ENCODE results near the gene CNTN1.

CNTN1 gene

DNA sequence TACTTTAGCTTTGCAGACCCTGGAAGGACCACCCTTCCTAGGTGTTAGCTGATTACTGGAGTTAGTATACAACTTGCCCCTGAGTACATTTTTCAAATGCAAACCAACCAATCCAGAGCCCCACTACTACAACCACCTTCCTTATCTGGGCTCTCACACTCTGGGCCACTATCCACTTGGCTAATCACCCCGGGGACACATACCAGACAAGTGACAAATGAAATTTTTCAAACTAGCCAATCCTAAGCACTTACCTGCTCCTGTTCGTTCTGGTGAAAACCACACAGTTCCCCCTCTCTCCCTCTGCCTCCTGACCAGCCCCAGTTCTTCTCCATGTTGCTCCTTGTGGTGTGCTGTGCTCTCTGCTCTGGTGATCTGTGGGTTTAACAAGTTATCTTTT, 140.4 kb downstream of the CNTN1 start:
- Mint-ChIP-seq H3K27ac (no peak overlapping the region), H3K4me3 (no peak overlapping the region), H3K27me3 (no peaks in the 10 kb centered on the region), H3K36me3 (no peaks in the 10 kb centered on the region), H3K9me3 (no peaks in the 10 kb centered on the region), H3K4me1 (no peaks in the 10 kb centered on the region)
- ATAC-seq = no peak

DNA sequence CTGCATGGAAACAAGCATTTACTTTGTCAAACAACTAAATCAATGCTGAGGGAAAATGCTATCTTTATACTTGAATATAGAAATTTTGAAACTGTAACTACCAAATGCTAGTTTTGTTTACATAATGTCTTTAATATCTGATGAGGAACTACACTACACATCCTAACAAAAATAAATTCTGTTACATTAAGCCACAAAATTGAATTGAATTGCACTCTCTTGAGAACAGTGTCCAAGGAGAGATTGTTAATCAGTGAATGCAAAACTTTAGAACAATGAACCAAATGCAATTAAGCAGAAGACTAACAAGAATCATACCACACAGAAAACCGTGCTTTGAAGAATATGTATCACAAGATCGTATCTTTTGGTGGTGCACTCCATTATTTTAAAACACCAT, 141.6 kb downstream of the CNTN1 start:
- H3K36me3 Mint-ChIP-seq = no peaks in the 10 kb centered on the region
- no peaks in the 10 kb centered on the region for H3K4me1 Mint-ChIP-seq
- no peak for ATAC-seq

DNA sequence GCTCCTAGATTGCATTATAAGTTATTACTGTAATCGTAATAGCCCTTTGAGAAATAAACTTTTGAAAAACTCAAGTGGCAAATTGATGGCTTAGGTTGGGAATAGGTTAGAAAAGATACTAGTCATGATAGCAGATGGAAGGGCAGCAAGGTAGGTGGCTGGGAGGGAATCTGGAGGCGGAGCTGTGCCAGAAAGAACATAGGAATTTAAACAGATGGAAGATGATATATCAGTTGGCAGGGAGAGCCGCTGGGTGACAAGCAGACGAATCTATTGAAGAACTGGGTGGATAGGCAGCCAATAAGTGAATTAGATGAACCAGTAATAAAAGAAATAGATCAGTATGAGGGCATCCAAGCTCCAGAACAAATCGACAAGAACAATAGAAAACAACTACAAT, 142.1 kb downstream of the CNTN1 start:
- no peak overlapping the region for H3K4me3 Mint-ChIP-seq
- no peaks in the 10 kb centered on the region for H3K27me3 Mint-ChIP-seq

More for the DNA sequence above, 141.6 kb downstream of the CNTN1 start:
- no peaks in the 10 kb centered on the region for H3K9me3 Mint-ChIP-seq
- H3K4me3 Mint-ChIP-seq = no peak overlapping the region
- H3K27me3 Mint-ChIP-seq = no peaks in the 10 kb centered on the region
- H3K27ac Mint-ChIP-seq = no peak overlapping the region

DNA sequence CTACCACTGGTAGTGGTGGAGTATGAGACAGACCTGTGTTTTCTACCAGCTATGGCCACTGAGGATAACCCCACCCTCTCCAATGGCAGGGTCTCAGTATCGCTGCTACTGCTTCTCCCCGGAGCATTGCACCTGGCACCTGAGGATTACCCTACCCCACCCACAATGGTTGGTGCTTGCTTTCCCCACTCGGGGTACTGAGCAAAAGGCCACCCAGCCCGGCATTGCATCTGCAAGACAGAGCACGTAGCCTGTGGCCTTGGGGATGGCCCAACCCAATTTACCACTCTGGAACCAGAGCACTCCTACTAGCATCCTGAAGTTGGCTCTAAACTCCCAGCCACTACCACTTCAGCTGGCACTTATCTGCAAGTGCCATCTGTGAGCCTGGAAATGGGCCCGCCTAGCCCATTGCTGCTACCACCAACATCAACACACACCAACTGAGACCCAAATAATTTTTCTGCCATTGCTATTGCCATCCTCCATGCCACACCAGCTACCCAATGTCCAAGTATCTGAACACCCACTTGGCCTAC, 145.7 kb downstream of the CNTN1 start:
- H3K4me3 Mint-ChIP-seq = no peak overlapping the region
- no peaks in the 10 kb centered on the region for H3K36me3 Mint-ChIP-seq
- H3K4me1 Mint-ChIP-seq = no peaks in the 10 kb centered on the region
- no peaks in the 10 kb centered on the region for H3K27me3 Mint-ChIP-seq
- no peak for ATAC-seq
- peaks cover 5% of the 10 kb centered on the region for H3K9me3 Mint-ChIP-seq
- no peak overlapping the region for H3K27ac Mint-ChIP-seq

More for the DNA sequence above, 142.1 kb downstream of the CNTN1 start:
- Mint-ChIP-seq H3K9me3 (no peaks in the 10 kb centered on the region), H3K36me3 (no peaks in the 10 kb centered on the region), H3K27ac (no peak overlapping the region), H3K4me1 (no peaks in the 10 kb centered on the region)
- no peak for ATAC-seq

DNA sequence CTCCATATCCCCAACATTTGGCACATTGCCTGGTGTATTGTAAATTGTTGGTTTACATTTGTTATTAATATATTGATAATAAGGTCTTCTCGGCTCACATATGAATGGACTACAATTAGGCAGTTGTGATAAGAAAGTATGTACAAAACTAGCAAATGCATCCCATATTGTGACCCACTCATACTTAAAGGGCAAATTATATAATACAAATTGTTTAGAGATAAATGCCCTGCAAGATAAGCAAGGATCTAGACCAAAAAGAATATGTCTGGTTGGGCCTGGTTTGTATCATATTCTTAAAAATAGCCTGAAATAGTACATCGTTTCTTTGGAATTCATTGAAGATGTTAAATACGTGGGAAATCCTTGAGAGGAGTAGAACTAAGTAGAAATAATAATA, 151.3 kb downstream of the CNTN1 start:
- Mint-ChIP-seq H3K9me3 (peaks cover 5% of the 10 kb centered on the region), H3K27me3 (no peaks in the 10 kb centered on the region), H3K4me3 (no peak overlapping the region), H3K36me3 (no peaks in the 10 kb centered on the region), H3K4me1 (no peaks in the 10 kb centered on the region), H3K27ac (no peak overlapping the region)
- no peak for ATAC-seq

DNA sequence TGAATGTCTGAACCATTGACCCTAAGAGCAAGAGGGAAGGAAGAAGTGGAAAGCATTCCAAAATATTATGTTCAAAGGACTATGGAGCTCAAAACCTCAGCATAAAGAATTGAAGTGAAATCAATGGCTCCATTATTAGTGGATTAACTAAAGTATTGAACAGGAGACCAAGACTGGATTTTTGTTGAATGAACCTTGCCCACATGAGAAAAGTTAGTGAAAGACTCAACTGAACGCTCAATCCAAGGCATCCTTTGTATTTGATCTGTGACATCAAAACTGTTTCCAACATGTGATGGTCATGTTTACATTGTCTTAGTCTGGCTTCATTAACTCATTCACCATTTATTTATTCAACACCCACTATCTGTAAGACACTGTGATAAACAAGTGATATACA, 161.0 kb downstream of the CNTN1 start:
- Mint-ChIP-seq H3K27me3 (no peaks in the 10 kb centered on the region), H3K36me3 (no peaks in the 10 kb centered on the region), H3K27ac (no peak overlapping the region), H3K9me3 (no peaks in the 10 kb centered on the region), H3K4me1 (no peaks in the 10 kb centered on the region), H3K4me3 (no peak overlapping the region)
- no peak for ATAC-seq

DNA sequence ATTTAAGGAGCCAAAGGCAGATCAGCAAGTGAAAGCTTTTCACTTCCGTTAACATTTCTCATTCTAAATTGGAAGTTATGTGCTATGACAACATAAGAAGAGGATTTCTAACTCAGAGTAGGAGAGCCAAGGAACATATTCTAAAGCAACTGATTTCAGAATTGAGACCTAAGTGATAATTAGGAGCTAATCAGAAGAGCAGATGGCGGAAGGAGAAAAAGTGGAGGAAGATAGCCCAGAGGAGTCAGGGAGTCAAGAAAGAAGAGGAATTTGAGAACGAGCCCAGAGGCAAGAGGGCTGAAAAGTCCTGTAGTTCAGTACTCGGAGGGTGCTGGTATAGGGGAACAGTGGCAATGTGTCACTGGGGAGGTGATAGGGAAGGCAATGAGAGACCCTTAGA, 162.4 kb downstream of the CNTN1 start:
- Mint-ChIP-seq H3K9me3 (no peaks in the 10 kb centered on the region), H3K27me3 (no peaks in the 10 kb centered on the region), H3K4me3 (no peak overlapping the region), H3K36me3 (no peaks in the 10 kb centered on the region), H3K4me1 (no peaks in the 10 kb centered on the region), H3K27ac (no peak overlapping the region)
- no peak for ATAC-seq

DNA sequence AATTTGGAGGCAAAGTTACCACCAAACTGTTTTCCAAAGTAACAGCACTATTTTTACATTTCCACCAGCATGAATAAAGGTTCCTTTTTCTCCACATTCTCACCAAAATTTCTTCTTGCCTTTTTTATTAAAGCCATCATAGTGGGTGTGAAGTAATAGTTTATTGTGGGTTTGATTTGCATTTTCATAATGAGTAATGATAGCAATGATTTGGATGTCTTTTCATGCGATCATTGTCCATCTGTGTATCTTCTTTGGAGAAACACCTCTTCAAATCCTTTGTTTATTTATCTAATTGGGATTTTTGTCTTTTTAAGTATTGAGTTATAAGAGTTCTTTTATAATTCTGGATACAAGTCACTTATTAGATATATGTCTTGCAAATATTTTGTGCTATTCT, 172.7 kb downstream of the CNTN1 start:
- Mint-ChIP-seq H3K36me3 (no peaks in the 10 kb centered on the region), H3K27me3 (no peaks in the 10 kb centered on the region), H3K4me1 (no peaks in the 10 kb centered on the region), H3K9me3 (no peaks in the 10 kb centered on the region), H3K4me3 (no peak overlapping the region), H3K27ac (no peak overlapping the region)
- no peak for ATAC-seq

DNA sequence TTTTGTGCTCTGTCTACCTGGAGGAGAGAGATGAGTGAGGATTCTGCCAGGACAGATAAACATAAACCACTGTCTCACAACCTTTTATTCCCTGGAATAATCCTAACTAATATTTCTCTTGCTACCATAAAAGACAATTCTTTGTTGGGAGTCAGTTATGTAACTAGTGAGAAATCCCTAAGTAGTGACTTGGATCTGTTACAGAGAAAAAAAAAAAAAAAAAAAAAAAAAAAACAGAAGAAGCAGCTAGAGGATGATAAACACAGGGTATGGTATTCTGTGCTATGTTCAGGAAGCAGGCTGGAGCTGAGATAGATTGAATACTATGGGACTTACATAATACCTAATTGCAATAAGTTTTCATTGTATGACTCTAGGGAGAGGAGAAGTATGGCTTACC, 178.7 kb downstream of the CNTN1 start:
- H3K36me3 Mint-ChIP-seq = no peaks in the 10 kb centered on the region
- H3K9me3 Mint-ChIP-seq = no peaks in the 10 kb centered on the region
- no peak overlapping the region for H3K27ac Mint-ChIP-seq
- ATAC-seq = no peak
- no peaks in the 10 kb centered on the region for H3K4me1 Mint-ChIP-seq
- no peak overlapping the region for H3K4me3 Mint-ChIP-seq
- H3K27me3 Mint-ChIP-seq = no peaks in the 10 kb centered on the region

DNA sequence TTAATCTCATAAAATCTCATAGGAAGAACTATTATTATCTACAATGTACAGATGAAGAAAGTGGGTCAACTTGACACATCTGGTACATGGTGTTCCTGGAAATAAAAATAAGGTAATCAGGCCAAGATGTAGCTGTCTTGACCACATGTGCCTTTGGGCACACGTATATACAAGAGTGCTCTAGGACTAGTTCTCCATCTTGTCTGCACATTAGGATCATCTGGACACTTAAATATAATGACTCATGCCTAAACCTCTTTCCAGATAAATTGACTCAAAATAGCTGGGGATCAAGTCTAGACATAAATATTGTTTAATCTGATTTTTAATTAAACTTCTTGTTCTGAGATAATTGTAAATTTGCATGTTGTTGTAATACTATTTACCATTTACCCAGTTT, 182.6 kb downstream of the CNTN1 start:
- Mint-ChIP-seq H3K36me3 (no peaks in the 10 kb centered on the region), H3K27ac (no peak overlapping the region), H3K27me3 (no peaks in the 10 kb centered on the region), H3K4me1 (no peaks in the 10 kb centered on the region), H3K4me3 (no peak overlapping the region), H3K9me3 (no peaks in the 10 kb centered on the region)
- ATAC-seq = no peak

DNA sequence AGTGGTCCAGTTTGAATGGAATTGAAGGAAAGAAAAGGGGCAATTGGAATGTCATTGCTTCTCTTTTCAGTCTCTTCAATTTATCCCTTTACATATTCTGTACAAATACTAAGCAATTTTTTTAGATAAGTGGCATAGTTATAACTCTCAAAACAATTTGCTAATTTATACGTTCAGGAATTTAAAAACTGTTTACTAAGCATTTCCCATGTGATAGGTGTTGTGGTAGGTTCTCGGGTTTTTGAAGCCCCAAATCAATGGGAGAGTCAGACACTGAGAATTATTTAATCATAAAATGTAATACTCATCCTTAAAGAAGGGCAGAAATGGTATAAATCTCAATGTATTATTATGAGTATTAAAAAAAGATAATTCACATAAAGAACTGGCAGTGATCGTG, 197.1 kb downstream of the CNTN1 start:
- Mint-ChIP-seq H3K9me3 (no peaks in the 10 kb centered on the region), H3K27me3 (no peaks in the 10 kb centered on the region), H3K36me3 (no peaks in the 10 kb centered on the region), H3K27ac (no peak overlapping the region), H3K4me1 (no peaks in the 10 kb centered on the region), H3K4me3 (no peak overlapping the region)
- no peak for ATAC-seq

DNA sequence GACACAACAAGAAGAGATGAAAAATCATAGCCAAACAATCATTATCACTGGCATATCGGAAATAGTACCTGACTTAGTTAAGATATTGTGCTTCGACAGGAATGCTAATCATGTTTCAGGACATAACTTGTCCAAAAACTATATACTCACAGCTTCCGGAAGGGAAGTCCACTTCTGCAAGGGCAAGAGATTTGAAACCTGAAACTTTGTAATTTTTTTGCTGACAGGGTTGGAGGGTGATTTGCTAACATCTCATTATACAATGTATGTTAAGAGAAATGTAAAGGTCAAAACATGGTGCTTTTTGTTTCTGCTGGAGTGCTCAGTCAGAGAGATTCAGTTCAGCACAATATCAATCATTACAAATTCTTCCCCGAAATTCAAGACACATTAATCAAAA, 200.3 kb downstream of the CNTN1 start:
- Mint-ChIP-seq H3K4me3 (no peak overlapping the region), H3K27ac (no peak overlapping the region), H3K27me3 (no peaks in the 10 kb centered on the region), H3K4me1 (no peaks in the 10 kb centered on the region), H3K9me3 (no peaks in the 10 kb centered on the region), H3K36me3 (no peaks in the 10 kb centered on the region)
- ATAC-seq = no peak

DNA sequence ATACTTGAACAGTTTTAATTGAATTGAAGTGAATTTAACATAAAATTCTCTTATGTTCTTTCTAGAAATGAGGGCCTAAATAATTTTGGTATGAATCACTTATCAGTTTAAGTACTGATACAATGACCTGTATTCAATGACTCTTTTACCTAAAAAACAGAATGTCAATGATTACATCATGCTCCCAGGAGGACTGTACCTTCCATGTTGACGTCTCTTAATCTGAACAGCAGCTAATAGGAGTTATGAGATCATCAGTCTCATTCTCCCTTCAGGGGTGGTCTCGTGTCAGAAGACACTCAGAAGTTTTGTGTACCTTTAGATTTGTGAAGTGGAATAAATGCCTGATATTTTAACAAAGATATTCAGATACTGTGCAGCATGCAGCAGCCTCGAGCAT, 206.3 kb downstream of the CNTN1 start:
- Mint-ChIP-seq H3K4me1 (no peaks in the 10 kb centered on the region), H3K4me3 (no peak overlapping the region), H3K27me3 (no peaks in the 10 kb centered on the region), H3K36me3 (no peaks in the 10 kb centered on the region), H3K27ac (no peak overlapping the region), H3K9me3 (no peaks in the 10 kb centered on the region)
- no peak for ATAC-seq

DNA sequence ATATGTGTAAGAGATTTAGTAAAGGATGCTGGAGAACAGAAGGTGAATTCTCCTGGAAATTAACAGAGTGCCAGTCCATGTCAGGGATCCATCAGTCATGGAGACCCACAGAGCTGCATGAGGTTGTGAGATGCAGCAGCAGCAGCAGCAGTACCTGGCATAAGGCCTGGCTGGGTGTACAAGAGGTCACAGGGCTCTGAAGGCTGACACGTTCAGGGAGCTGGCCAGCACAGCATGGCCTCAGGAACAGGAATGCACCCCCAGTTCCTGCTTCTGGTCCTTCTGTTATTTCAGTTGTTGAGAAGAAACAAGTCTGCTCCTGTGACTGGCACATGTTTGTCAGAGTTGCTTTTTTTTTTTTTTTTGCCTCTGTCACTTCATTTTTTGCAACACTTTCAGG, 210.8 kb downstream of the CNTN1 start:
- Mint-ChIP-seq H3K27me3 (no peaks in the 10 kb centered on the region), H3K9me3 (no peaks in the 10 kb centered on the region), H3K4me1 (no peaks in the 10 kb centered on the region), H3K36me3 (no peaks in the 10 kb centered on the region), H3K27ac (no peak overlapping the region), H3K4me3 (no peak overlapping the region)
- peak; percentile 61 for ATAC-seq

DNA sequence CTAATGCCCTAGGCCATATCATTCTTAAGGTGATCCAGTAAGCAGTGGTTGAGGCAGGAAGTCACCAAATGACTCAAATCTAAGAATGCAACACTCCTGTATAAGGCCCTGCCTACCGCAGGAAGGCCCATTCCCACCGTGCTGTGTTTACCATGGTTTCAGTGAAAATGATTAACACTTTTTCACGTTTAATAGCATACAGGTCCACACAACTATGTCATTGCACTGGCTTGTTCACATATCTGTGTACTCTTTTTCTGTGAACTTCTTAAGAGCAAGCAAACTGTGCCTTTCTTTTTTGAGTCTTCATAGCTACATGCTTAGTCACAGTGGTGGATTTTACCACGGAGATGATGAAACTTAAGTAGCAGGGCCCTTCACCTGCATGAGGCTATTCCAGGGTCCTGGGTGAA, 214.9 kb downstream of the CNTN1 start:
- H3K27me3 Mint-ChIP-seq = no peaks in the 10 kb centered on the region
- no peaks in the 10 kb centered on the region for H3K9me3 Mint-ChIP-seq
- H3K27ac Mint-ChIP-seq = no peak overlapping the region
- H3K4me1 Mint-ChIP-seq = no peaks in the 10 kb centered on the region
- H3K4me3 Mint-ChIP-seq = no peak overlapping the region
- ATAC-seq = no peak
- H3K36me3 Mint-ChIP-seq = no peaks in the 10 kb centered on the region

DNA sequence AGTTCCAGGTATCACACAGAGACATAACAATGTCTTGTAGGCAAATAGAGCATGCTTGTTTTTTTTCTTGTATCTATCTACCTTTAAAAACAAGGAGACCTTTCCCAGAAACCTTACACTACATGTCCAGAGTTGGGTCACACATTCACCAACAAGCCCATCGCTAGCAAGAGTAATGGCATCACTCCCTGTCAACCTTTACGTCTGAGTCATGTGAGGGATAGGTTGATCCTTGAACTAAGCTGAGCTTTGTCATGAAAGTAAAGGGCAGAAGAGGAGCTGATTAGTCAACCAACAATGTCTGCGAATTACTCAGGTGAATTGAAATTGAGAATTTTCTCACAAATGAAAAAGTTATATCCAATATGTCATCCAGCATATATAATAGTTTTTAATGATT, 219.4 kb downstream of the CNTN1 start:
- Mint-ChIP-seq H3K9me3 (no peaks in the 10 kb centered on the region), H3K4me3 (no peak overlapping the region), H3K27me3 (no peaks in the 10 kb centered on the region), H3K27ac (no peak overlapping the region), H3K4me1 (no peaks in the 10 kb centered on the region), H3K36me3 (no peaks in the 10 kb centered on the region)
- ATAC-seq = no peak

DNA sequence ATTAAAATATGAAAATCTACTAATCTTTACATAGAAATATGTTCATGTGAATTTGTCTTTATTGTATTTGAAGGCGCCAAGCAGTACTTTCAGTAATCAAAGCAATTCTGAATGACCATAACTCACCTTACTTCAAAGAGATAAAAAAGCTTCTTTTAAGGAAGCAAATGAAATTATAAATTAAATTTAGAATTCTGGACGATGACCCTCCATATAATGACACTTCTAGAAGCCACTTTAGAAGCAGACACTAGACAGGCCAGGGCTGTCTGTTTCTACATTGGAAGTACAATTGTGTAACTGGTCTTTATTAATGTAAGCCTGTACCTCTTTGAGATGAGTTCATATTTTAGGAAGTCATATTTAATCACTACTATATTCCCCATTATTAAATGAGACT, 222.9 kb downstream of the CNTN1 start:
- Mint-ChIP-seq H3K27me3 (no peaks in the 10 kb centered on the region), H3K36me3 (no peaks in the 10 kb centered on the region), H3K27ac (no peak overlapping the region), H3K9me3 (no peaks in the 10 kb centered on the region), H3K4me3 (no peak overlapping the region), H3K4me1 (no peaks in the 10 kb centered on the region)
- no peak for ATAC-seq

Measured in stimulated activated memory B cell treated with anti-CD40 and anti-IgM and Interleukin-4, amounts not matched to agents 10 μg/mL and 1 μg/mL and 100 μg/mL, for 72 hours (primary cell).